ENCODE data around the gene CCNQ. TPM values are rescaled to one million over a fixed set of nuclear protein-coding genes. Genes with fewer than 3 reads are reported as not detected.

CCNQ gene
- total RNA-seq, 2 experiments from 2014 or later: 18.1 to 18.9 TPM

- H3K4me3 Mint-ChIP-seq: no peak overlapping the region
- ChIA-PET POLR2A (no interaction called here), CTCF (interaction anchor here (1.6 kb wide), 1 partner anchor 31 kb away, joined by 10 read pairs; no protein-coding TSS in a partner anchor)
- H3K4me1 Mint-ChIP-seq (ENCODE audit: low read depth): peaks cover 9% of the 10 kb centered on the region
- no peaks in the 10 kb centered on the region for H3K9me3 Mint-ChIP-seq
- no peak for DNase-seq
- no peak overlapping the region for H3K27ac Mint-ChIP-seq
- intact Hi-C loops (cut with micrococcal nuclease): no loop called here
- H3K27me3 Mint-ChIP-seq: peaks cover 32% of the 10 kb centered on the region
- H3K36me3 Mint-ChIP-seq: no peaks in the 10 kb centered on the region
Measured at GRCh38 chrX:153641627-153642026, 42.7 kb upstream of the CCNQ start.

GRCh38 chrX:153640736-153641575 is 42.0 kb upstream of the CCNQ start:
- Mint-ChIP-seq H3K4me3 (no peak overlapping the region), H3K36me3 (no peaks in the 10 kb centered on the region), H3K27me3 (peaks cover 28% of the 10 kb centered on the region), H3K27ac (no peak overlapping the region), H3K9me3 (no peaks in the 10 kb centered on the region), H3K4me1 (ENCODE audit: low read depth) (peaks cover 9% of the 10 kb centered on the region)
- ChIA-PET POLR2A (no interaction called here), CTCF (interaction anchor here (0.9 to 1.6 kb wide), 3 partner anchors 8 to 31 kb away, joined by 3 to 10 read pairs (median 4); no protein-coding TSS in a partner anchor)
- no peak for DNase-seq
- intact Hi-C loops (cut with micrococcal nuclease): no loop called here

- no peak overlapping the region for H3K4me3 Mint-ChIP-seq
- no peak overlapping the region for H3K27ac Mint-ChIP-seq
- H3K27me3 Mint-ChIP-seq: peaks cover 23% of the 10 kb centered on the region
- no peaks in the 10 kb centered on the region for H3K36me3 Mint-ChIP-seq
- H3K4me1 Mint-ChIP-seq (ENCODE audit: low read depth): peaks cover 9% of the 10 kb centered on the region
- intact Hi-C loops (cut with micrococcal nuclease): no loop called here
- POLR2A ChIA-PET: no interaction called here
- DNase-seq: no peak
- CTCF ChIA-PET: interaction anchor here (0.9 to 1.6 kb wide), 3 partner anchors 8 to 30 kb away, joined by 3 to 10 read pairs (median 4); no protein-coding TSS in a partner anchor
- no peaks in the 10 kb centered on the region for H3K9me3 Mint-ChIP-seq
Measured at GRCh38 chrX:153640045-153640686, 41.2 kb upstream of the CCNQ start.

- intact Hi-C loops (cut with micrococcal nuclease): no loop called here
- H3K27me3 Mint-ChIP-seq: peaks cover 17% of the 10 kb centered on the region
- no peak overlapping the region for H3K4me3 Mint-ChIP-seq
- no peak overlapping the region for H3K27ac Mint-ChIP-seq
- peaks cover 9% of the 10 kb centered on the region for H3K4me1 Mint-ChIP-seq (ENCODE audit: low read depth)
- POLR2A ChIA-PET: no interaction called here
- no peaks in the 10 kb centered on the region for H3K9me3 Mint-ChIP-seq
- CTCF ChIA-PET: interaction anchor here (0.9 to 1.3 kb wide), 2 partner anchors 8 to 9 kb away, joined by 3 to 4 read pairs; no protein-coding TSS in a partner anchor
- DNase-seq: no peak
- H3K36me3 Mint-ChIP-seq: no peaks in the 10 kb centered on the region
Measured at GRCh38 chrX:153639177-153640044, 40.5 kb upstream of the CCNQ start.

GRCh38 chrX:153638436-153639176 is 39.7 kb upstream of the CCNQ start:
- Mint-ChIP-seq H3K4me3 (no peak overlapping the region), H3K9me3 (no peaks in the 10 kb centered on the region), H3K36me3 (no peaks in the 10 kb centered on the region), H3K4me1 (ENCODE audit: low read depth) (peaks cover 9% of the 10 kb centered on the region), H3K27ac (no peak overlapping the region), H3K27me3 (peaks cover 16% of the 10 kb centered on the region)
- CTCF ChIA-PET: interaction anchor here (1.5 kb wide), 1 partner anchor 99 kb away, joined by 4 read pairs; no protein-coding TSS in a partner anchor
- POLR2A ChIA-PET: no interaction called here
- DNase-seq: no peak
- intact Hi-C loops (cut with micrococcal nuclease): no loop called here

GRCh38 chrX:153638041-153638371 is 39.1 kb upstream of the CCNQ start:
- no peak overlapping the region for H3K27ac Mint-ChIP-seq
- intact Hi-C loops (cut with micrococcal nuclease): no loop called here
- H3K4me3 Mint-ChIP-seq: no peak overlapping the region
- H3K36me3 Mint-ChIP-seq: no peaks in the 10 kb centered on the region
- H3K9me3 Mint-ChIP-seq: no peaks in the 10 kb centered on the region
- POLR2A ChIA-PET: no interaction called here
- CTCF ChIA-PET: interaction anchor here (1.5 kb wide), 1 partner anchor 99 kb away, joined by 4 read pairs; no protein-coding TSS in a partner anchor
- H3K4me1 Mint-ChIP-seq (ENCODE audit: low read depth): peaks cover 8% of the 10 kb centered on the region
- peaks cover 14% of the 10 kb centered on the region for H3K27me3 Mint-ChIP-seq
- no peak for DNase-seq

- Mint-ChIP-seq H3K4me3 (no peak overlapping the region), H3K36me3 (no peaks in the 10 kb centered on the region), H3K27me3 (peaks cover 9% of the 10 kb centered on the region), H3K4me1 (ENCODE audit: low read depth) (peaks cover 4% of the 10 kb centered on the region), H3K9me3 (no peaks in the 10 kb centered on the region), H3K27ac (no peak overlapping the region)
- ChIA-PET CTCF (interaction anchor here (1.5 to 1.6 kb wide), 2 partner anchors 9 to 98 kb away, joined by 4 to 10 read pairs; partner anchors contain the start of gene DUSP9), POLR2A (no interaction called here)
- DNase-seq: no peak
- intact Hi-C loops (cut with micrococcal nuclease): no loop called here
Measured at GRCh38 chrX:153637121-153638040, 38.4 kb upstream of the CCNQ start.

GRCh38 chrX:153636716-153637115 is 37.8 kb upstream of the CCNQ start:
- H3K9me3 Mint-ChIP-seq: no peaks in the 10 kb centered on the region
- H3K4me1 Mint-ChIP-seq (ENCODE audit: low read depth): peaks cover 3% of the 10 kb centered on the region
- H3K36me3 Mint-ChIP-seq: no peaks in the 10 kb centered on the region
- no peak overlapping the region for H3K4me3 Mint-ChIP-seq
- DNase-seq: no peak
- no peak overlapping the region for H3K27ac Mint-ChIP-seq
- POLR2A ChIA-PET: no interaction called here
- intact Hi-C loops (cut with micrococcal nuclease): no loop called here
- CTCF ChIA-PET: interaction anchor here (1.0 to 1.9 kb wide), 5 partner anchors 9 to 33 kb away, joined by 3 to 11 read pairs (median 5); partner anchors contain the start of gene DUSP9
- H3K27me3 Mint-ChIP-seq: peaks cover 9% of the 10 kb centered on the region

GRCh38 chrX:153635788-153636668 is 37.1 kb upstream of the CCNQ start:
- peak; percentile 35 for DNase-seq
- CTCF ChIA-PET: interaction anchor here (0.6 to 1.9 kb wide), 6 partner anchors 10 to 33 kb away, joined by 3 to 11 read pairs (median 4); partner anchors contain the start of gene DUSP9
- H3K9me3 Mint-ChIP-seq: peaks cover 4% of the 10 kb centered on the region

GRCh38 chrX:153635388-153635787 is 36.4 kb upstream of the CCNQ start:
- H3K4me1 Mint-ChIP-seq (ENCODE audit: low read depth): no peaks in the 10 kb centered on the region
- no peak overlapping the region for H3K4me3 Mint-ChIP-seq
- peaks cover 6% of the 10 kb centered on the region for H3K9me3 Mint-ChIP-seq
- H3K36me3 Mint-ChIP-seq: no peaks in the 10 kb centered on the region
- ChIA-PET CTCF (interaction anchor here (1.6 to 1.9 kb wide), 2 partner anchors 11 to 26 kb away, joined by 10 to 11 read pairs; partner anchors contain the start of gene DUSP9), POLR2A (no interaction called here)
- intact Hi-C loops (cut with micrococcal nuclease): no loop called here
- no peak for DNase-seq
- H3K27ac Mint-ChIP-seq: no peak overlapping the region
- no peaks in the 10 kb centered on the region for H3K27me3 Mint-ChIP-seq

More at GRCh38 chrX:153635788-153636668, 37.1 kb upstream of the CCNQ start:
- H3K27ac Mint-ChIP-seq: no peak overlapping the region
- no peaks in the 10 kb centered on the region for H3K36me3 Mint-ChIP-seq
- intact Hi-C loops (cut with micrococcal nuclease): no loop called here
- no peaks in the 10 kb centered on the region for H3K4me1 Mint-ChIP-seq (ENCODE audit: low read depth)
- no peak overlapping the region for H3K4me3 Mint-ChIP-seq
- POLR2A ChIA-PET: no interaction called here
- H3K27me3 Mint-ChIP-seq: peaks cover 2% of the 10 kb centered on the region
